ENCODE results near the gene CTBP1.

The CTBP1 gene

DNA sequence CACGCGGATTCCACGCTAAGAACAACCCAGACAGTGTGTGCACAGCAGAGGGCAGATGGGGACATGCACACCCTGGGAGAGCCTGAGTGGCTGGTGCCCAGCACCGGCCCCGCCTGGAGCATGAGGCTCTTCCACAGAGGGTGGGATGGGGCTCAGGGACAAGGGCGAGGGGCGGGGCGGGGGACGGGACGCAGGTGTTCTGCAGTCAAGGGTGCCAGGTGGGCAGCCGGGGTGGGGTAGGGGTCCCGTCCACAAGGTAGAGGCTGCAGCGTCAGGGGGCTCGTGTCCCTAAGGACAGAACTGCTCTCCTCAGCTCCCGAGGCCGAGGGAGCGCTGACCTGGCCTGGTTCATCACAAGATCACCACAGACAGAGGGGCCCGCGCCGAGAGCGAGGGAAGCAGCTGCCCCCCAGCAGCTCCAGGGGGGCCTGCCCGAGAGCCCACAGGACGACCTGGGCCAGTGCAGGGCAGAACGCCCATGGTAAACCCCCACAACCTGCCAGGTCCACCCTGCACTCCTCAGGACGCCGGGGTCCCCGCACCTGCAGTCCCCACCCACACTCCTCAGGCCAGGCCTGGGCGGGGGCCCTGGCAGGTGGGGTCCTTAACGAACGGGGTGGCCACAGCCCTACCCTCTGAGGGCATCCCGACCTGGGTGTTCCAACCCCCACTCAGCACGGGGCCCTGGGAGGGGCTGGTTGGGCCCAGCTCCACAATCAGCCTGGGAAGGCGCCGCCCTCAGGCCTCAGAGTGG is 26.7 kb downstream of the CTBP1 start:
- no peak for DNase-seq

DNA sequence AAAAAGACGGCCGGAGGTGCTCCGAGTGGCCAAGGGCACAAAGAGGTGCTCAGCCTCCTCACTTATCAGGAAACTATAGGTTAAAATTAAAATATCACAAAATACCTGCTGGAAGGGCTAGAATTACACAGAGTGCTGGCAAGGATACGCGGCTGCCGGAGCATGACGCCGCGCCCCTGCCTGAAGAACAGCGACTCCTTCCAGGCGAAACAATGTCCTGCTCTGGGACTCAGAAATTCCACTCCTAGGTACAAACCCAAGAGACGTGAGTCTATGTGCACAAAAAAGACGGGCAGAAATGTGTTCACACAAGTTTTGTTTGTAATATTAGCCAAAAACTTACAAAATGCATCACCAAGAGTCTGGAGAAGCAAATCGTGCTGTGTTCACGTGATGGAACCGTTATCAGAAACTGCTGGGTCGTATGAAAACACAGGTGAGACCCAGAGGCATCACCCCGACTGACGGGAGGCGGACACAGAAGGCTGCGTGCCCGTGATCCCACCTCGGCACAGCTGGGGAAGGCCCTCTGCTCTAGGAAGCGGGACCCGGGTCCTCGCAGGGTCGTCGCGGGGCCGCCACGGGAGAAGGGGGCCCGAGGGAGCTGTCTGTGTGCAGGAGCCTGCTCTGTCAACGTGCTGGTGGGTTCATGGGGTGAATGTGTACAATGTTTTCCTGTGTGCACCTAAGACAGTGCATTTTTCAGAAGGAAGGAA is 27.6 kb downstream of the CTBP1 start:
- DNase-seq, result no peak

DNA sequence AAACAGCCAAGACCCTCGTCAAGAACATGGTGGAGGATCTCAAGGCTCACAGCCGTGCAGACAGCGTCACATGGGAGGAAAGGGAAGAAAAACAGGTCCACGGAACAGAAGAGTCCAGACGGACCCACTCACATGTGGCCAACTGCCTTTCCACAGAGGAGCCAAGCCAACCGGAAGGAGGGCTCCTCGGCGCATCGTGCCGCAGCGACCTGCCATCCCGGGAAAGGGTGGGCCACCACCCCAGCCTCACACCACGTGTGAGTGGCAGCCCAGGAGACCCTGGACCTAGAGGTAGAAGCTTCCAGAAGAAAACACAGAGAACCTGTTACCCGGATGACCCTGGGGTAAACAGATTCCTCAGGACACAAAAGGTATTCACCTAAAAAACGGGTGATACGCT is 28.4 kb downstream of the CTBP1 start:
- no peak for DNase-seq

- no peak for DNase-seq
Observed at GRCh38 chr4:1219566-1219950, 29.4 kb downstream of the CTBP1 start.

GRCh38 chr4:1218634-1219565 is 30.0 kb downstream of the CTBP1 start:
- DNase-seq, result no peak

DNA sequence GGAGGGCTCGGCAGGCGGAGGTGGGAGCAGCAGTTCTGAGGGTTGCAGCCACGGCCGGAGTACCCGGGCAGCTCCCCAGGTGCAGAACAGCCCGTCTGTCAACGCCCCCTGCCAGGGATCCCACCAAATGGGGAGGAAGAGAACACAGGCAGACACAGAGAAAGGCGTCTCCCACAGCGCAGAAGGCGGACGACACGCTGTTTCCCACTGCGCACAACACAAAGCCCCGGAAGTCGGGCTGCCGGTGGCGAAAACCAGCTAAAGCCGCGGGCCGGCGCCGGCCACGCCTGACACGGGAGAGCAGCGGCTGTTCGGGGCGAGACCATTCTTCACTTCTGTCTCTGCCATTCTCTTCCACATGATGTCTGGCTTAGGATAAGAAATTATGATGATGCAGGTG is 31.6 kb downstream of the CTBP1 start:
- no peak for DNase-seq

- no peak for DNase-seq
Observed at GRCh38 chr4:1216869-1217294, 32.0 kb downstream of the CTBP1 start.

DNA sequence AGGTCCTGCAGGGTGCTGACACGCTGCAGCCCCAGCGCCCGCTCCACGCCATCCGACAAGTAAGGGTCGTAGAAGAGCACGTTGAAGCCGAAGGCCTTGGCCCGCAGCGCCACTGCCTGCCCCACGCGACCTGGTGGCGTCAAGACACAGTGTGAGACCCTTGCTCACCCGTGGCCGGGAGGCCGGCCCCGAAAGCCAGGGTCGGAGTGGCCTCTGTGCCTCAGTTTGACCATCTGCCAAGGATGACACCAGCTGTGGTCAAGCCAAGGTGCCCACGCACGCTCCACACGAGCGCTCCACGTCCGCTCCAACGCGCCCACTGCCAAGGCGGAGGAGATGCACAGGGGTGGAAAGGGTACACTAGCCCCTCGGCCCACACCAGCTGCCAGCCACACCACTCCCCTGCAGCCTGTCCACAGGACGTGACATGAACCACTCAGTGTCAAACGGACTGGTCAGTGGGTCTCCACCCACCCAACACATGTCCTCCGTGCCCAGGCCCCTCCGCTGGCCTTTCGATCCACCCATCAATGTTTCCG is 32.8 kb downstream of the CTBP1 start:
- no peak for DNase-seq

- no peak for DNase-seq
Observed at GRCh38 chr4:1215141-1216075, 33.5 kb downstream of the CTBP1 start.

DNA sequence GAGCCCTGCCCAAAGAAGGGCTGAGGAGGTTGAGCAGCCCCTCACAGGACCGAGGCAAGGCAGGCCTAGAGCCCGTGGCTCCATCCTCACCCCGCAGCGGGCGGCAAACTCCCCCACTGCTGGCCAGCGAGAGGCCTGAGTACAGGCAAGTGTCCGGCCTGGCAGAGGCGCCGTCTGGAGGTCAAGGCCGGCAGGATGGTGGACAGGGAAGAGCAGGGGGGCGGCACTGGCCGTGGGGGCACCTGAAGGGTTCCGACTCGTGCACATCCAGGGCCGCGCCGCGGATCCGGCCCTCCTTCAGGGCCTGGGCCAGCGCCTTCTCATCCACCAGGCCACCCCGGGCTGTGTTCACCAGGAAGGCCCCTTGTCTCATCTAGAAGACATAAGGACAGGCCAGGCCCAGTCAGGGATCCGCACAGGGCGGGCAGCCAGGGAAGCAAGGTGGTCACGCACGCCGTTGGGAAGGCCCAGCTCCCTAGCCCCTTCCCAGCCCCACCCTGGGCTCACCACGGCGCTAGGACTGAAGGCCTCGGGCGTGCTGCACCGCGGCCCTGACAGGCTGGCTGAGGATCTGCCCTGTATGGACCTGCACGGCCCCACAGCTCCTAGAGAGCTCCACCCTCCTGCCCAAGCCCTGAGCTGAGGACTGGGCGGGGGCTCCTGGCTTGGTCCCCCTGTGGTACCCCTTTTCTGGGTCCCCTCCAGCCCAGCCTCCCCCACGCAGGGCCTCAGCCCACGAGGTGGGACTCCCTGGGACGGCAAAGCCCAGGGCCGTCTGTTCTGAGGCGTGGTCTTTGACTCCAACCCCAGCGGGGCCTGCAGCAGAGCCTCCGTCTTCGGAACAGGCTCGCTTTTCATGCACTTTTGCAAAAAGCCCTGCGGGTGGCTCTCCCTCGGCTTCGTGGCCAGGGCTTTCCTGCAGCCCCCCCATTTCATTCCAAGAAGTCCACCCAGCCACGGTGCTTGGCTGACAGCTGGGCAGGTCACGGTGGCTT is 34.5 kb downstream of the CTBP1 start:
- DNase-seq, result no peak

GRCh38 chr4:1213336-1213995 is 35.5 kb downstream of the CTBP1 start:
- no peak for DNase-seq

DNA sequence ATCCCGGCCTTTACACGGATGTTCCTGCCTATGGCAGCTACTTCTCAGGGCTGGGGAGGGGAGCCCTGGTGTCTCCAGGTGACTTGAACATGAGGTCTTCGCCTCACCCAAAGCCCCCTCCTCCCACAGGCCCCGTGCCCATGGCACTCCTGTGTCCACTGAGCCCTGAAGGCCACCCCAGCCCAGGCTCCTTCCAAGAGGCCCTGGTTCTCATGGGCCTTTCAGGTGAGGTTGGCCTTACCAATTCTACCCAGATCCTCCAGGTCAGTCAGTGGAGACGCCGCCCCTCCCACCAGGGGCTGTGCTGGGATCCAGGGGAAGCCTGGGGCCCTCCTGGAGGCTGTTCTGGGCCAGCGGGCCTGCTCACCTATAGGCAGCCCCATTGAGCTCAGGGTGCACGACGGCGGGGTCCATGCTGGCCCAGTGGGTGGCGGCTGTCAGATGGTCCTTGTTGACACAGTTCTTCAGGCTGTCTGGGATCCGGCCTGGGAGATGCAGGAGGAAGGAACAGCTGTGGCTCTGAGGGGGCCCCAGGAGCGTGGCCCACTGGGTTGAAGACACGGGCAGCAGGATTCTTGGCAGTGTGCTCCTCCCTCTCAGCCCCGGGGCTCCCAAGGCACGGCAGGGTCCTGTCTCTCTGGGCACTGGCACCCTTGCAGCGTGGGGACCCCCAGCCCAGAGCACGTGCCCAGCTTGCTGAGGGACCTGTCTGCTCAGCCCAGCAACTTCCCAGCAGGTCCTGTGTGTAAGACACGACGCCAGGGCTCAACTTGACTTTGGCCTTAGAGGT is 36.2 kb downstream of the CTBP1 start:
- no peak for DNase-seq

DNA sequence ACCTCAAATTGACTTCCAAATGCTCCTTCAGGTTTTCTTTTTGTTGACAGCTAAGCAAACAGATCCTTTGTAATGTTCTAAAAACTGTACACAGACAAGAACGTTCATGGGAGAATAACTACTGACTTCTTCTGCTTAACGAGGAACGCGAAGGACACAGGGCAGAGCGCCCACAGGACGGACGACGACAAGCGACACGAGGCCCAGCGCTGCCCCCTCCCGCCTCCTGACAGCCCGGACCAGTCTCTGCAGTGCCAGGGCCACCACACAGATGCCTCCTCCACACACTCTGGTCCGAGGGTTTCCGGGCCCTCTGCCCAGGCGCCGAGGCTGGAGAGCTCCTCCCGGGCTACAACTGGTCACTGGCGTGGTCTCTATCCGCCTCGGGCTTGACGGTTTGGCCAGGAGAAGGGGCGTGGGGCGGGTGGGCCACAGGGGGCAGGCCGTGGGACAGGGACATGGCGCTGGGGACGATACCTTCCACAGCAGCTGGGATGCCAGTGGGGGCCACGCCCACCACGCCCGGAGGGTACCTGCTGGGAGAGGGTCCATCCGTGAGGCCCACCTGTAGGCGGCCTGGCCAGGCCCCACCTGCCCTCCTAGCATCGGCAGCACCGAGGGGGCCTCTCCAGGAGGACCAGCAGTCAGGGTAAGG is 36.9 kb downstream of the CTBP1 start:
- DNase-seq, result no peak

DNA sequence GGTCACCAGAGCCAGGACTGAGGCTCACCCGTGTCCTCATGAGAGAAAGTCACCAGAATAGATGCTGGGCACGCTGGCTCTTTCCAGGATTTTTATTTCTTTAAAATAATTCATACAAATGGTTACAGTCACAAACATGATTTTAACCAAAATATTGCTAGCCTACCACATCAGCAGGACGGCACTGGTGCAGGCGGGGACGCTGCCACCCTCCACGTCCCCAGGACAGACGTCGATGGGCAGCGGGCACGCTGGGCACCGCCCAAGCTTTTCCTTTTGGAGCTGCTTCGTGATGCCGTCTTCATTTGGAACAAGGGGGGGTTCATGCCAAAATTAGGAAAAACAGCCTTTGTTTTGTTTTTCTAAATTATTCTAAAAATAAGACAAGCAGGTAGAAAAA is 37.6 kb downstream of the CTBP1 start:
- no peak for DNase-seq

- DNase-seq, result no peak
Observed at GRCh38 chr4:1210971-1211370, 38.0 kb downstream of the CTBP1 start.

GRCh38 chr4:1210241-1210841 is 38.6 kb downstream of the CTBP1 start:
- no peak for DNase-seq

DNA sequence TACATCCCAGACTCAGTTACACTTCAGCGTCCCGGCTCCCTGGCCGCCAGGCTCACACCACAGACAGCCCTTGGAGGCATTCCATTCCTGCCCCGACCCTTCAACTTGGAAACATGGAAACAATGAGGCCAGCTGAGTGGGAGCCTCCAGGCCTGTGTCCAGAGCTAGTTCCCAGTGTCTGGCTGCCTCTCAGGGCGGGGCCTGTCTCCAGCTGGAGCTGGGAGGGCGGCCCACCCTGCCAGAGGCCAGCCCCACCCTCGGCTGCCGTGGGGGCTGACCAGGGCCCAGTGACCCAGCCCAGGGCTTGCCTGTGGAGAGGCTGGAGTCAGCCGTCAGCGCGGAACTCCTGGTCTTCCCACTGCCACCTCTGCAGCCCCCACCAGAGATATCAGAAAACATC is 39.1 kb downstream of the CTBP1 start:
- no peak for DNase-seq

DNA sequence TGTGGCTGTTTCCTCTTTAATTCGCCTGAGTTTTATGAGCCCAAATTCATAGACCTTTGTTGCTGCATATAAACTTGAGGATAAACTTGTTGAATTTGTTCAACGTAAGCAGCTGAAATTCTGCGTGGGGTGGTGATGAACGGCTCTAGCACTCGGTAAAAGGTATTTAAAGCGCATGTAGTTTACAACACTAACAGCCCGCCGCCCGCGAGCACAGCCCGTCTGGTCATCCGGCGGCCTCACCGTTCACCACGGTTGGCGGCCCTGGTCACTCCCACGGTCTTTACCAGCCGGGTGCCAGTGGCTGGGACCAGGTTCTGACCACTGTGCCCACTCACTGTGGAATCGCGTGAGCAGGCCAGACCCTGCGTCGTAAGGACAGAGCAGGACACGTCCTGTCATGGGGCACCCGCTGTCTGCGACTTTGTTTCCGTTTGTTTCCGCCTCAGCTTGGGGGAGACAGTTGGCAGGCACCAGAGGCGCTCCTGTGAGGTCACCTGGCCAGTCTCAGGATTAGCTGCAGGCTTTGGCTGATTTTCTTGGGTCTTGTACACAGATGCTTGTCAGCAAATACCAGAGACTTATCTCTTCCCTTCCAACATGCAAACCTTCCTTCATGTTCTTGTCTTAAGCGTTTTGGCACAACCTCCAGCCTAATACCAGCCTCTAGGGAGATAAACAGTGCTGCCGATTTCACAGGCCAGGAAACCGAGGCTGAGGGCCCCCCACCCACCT is 39.8 kb downstream of the CTBP1 start:
- DNase-seq, result no peak
